Right ventricle myocardium superior (tissue), 1 donor: ENCODE results near the gene GOLGA8M. TPM values are rescaled to one million over a fixed set of nuclear protein-coding genes. Genes with fewer than 3 reads are reported as not detected.
"Not testable (repeated sequence)": the region's sequence is repeated elsewhere in the genome, so short reads cannot be mapped to it uniquely, and the experiment has no call there.

Experiments used
- ATAC-seq: fragments of 200-7000 bp; cut with Tn5 transposase; one replicate; pipeline ENCODE4 v1.9.1; 2020; ENCODE audit warnings: mild to moderate bottlenecking; ENCODE audit not compliant: poor library complexity
- DNase-seq: peaks from one replicate; pipeline ENCODE4 v3.0.0-alpha.2; 2020
- intact Hi-C: fragments of 100-400 bp; cut with DNase I; formaldehyde crosslinking; loops from one replicate; pipeline ENCODE4 v1.11.2; 2022
- long read RNA-seq: library from polyadenylated mRNA; unstranded; transcript quantifications from one replicate; pipeline ENCODE4 v2.0.0, GENCODE V29; 2021
- total RNA-seq: library from RNA; stranded (reverse); fragmentation: NEBNext Ultra II Directional; extraction: Animal tissue kit (Norgen Biotek cat#: 25700); gene quantifications from one replicate; pipeline ENCODE4 v1.2.1, GENCODE V29; 2021
- donor health status: DM: no; HTN: yes; CAD: no; lungs with severe emphysema.

GOLGA8M gene, protein sequence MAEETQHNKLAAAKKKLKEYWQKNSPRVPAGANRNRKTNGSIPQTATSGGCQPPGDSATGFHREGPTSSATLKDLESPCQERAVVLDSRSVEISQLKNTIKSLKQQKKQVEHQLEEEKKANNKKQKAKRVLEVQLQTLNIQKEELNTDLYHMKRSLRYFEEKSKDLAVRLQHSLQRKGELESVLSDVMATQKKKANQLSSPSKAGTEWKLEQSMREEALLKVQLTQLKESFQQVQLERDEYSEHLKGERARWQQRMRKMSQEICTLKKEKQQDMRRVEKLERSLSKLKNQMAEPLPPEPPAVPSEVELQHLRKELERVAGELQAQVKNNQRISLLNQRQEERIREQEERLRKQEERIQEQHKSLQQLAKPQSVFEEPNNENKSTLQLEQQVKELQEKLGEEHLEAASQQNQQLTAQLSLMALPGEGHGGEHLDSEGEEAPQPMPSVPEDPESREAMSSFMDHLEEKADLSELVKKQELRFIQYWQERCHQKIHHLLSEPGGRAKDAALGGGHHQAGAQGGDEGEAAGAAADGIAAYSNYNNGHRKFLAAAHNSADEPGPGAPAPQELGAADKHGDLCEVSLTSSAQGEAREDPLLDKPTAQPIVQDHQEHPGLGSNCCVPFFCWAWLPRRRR
- total RNA-seq = 1.2 TPM
- long read RNA-seq = 0 reads

GRCh38 chr15:28712270-28712669 is at the start of gene GOLGA8M:
Gene GOLGA8M (minus strand): TSS chr15:28712421. CDS start chr15:28712323, 98 bp downstream.
- ATAC-seq, DNase-seq, intact Hi-C loops: not testable (repeated sequence)

DNA sequence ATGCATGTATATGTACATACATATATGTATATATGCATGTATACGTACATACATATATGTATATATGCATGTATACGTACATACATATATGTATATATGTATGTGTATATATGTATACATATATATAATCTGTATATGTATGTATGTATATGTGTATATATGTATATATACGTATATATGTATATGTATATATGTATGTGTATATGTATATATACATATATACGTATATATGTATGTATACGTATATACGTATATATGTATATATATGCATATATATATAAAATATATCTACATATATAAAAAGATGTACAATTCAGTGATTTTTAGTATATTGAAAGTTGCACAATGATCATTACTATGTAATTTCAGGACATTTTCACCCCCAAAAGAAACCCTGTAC is 30.7 kb upstream of the GOLGA8M start:
- not testable (repeated sequence) for ATAC-seq

GRCh38 chr15:28738590-28739292 is 26.5 kb upstream of the GOLGA8M start:
- ATAC-seq, intact Hi-C loops, DNase-seq: not testable (repeated sequence)

More for the DNA sequence above, 30.7 kb upstream of the GOLGA8M start:
- intact Hi-C loops, DNase-seq: not testable (repeated sequence)

GRCh38 chr15:28738200-28738561 is 26.0 kb upstream of the GOLGA8M start:
- DNase-seq, intact Hi-C loops: not testable (repeated sequence)
- ATAC-seq = peak; percentile 55

GRCh38 chr15:28737521-28738199 is 25.4 kb upstream of the GOLGA8M start:
- ATAC-seq = peak; percentile 96
- DNase-seq = peak; percentile 71
- intact Hi-C loops = not testable (repeated sequence)

DNA sequence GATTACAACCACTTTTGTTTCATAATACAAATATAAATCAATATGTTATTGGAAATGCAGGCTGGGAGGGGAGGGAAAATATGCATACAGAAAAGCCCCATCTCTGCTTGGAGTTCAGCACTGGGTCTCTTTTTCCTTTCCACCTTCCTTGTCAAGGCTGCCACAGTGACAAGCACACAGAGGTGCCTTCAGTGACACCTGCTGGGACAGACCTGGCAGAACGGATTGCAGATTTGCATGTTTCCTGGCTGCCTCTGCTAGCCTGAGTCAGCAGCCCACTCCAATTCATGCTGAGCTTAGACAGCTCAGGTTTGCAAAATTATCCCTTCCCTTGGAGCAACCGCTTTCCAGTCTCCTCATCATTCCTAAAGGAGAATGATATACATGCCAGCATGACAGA is 15.8 kb upstream of the GOLGA8M start:
- intact Hi-C loops, ATAC-seq, DNase-seq: not testable (repeated sequence)

DNA sequence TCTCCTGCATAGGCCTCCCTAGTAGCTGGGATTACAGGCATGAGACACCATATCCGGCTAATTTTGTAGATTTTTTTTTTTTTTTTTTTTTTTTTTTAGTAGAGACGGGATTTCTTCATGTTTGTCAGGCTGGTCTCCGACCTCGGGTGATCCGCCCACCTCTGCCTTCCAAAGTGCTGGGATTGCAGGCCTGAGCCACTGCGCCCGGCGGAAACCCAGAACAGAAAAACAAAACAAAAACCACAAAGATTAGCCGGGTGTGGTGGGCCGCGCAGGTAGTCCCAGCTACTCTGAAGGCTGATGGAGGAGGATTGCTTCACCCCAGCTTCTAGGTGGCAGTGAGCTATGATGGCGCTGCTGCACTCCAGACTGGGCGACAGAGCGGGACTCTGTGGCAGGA is 14.8 kb upstream of the GOLGA8M start:
- ATAC-seq, intact Hi-C loops, DNase-seq: not testable (repeated sequence)

GRCh38 chr15:28726102-28726501 is 13.9 kb upstream of the GOLGA8M start:
- no peak for DNase-seq
- no peak for ATAC-seq
- intact Hi-C loops = no loop called here

DNA sequence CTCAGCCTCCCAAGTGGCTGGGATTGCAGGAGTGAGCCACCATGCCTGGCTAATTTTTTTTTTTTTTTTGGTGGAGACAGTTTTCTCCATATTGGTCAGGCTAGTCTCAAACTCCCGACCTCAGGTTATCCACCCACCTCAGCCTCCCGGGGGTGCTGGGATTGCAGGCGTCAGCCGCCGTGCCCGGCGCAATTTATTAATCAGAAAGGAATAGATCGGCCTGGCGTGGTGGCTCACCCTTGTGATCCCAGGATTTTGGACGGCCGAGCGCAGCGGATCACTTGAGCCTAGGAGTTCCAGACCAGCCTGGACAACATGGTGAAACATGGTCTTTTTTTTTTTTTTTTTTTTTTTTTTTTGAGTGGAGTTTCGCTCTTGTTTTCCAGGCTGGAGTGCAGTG is 13.3 kb upstream of the GOLGA8M start:
- no peak for ATAC-seq
- no peak for DNase-seq
- intact Hi-C loops = no loop called here

- intact Hi-C loops, DNase-seq, ATAC-seq: not testable (repeated sequence)
Observed at GRCh38 chr15:28723986-28724385, 11.8 kb upstream of the GOLGA8M start.

DNA sequence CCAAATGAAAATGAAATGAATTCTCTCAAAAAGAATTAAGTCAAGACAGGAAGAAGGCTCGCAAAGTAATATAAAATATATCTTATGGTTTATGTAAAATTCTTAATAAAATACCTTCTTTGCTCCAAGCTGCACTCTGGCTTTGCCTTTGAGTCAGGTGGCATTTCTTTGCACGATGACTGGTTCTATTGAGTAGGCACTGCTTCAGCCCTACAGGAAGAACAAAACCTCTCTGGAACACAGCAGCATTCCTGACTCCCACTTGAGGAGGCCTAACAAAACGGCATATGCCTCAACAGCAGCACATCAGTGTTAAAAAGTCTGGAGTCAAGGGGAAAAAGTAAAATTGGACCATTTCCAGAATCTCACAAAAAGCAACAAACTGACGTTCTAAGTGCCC is 7.4 kb upstream of the GOLGA8M start:
- intact Hi-C loops, DNase-seq, ATAC-seq: not testable (repeated sequence)

GRCh38 chr15:28718576-28718975 is 6.4 kb upstream of the GOLGA8M start:
- DNase-seq, intact Hi-C loops, ATAC-seq: not testable (repeated sequence)

GRCh38 chr15:28714176-28714575 is 2.0 kb upstream of the GOLGA8M start:
- intact Hi-C loops, DNase-seq, ATAC-seq: not testable (repeated sequence)

DNA sequence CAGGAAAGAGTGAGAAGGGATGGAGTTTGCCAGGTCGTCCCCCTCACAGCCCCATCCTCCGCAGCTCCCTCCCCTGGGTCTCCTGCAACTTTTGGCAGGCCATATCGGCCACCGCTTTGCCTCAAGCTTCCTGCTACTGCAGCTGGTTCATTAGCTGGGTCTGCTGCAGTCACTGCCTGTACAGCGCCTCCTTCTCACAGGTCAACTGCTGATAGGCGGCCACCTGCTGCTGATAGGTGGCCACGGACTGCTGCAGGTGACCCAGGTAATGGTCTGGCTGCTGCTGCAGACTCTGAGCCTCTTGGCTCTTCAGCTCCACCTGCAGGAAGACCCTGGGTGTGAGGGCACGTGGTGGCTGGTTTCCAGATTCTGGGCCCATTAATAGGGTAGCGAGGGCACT is 8.3 kb downstream of the GOLGA8M start:
- DNase-seq, intact Hi-C loops, ATAC-seq: not testable (repeated sequence)

DNA sequence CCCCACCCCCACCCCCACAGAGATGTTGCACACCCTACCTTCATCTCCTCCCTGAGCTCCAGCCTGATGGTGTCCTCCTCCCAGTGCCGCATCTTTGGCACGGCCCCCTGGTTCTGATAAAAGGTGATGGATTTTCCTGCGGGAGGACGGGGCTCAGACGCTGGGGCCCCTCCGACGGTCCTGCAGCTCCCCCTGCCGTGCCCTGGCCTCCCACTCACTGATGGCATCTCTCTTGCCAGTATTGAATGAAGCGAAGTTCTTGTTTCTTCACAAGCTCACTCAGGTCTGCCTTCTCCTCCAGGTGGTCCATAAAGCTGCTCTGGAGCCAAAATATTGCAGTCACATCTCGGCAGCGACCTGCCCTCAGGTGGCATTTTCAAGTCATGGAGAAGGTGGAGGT is 9.8 kb downstream of the GOLGA8M start:
- intact Hi-C loops, ATAC-seq, DNase-seq: not testable (repeated sequence)

- intact Hi-C loops, ATAC-seq, DNase-seq: not testable (repeated sequence)
Observed at GRCh38 chr15:28694006-28694751, 18.0 kb downstream of the GOLGA8M start.

DNA sequence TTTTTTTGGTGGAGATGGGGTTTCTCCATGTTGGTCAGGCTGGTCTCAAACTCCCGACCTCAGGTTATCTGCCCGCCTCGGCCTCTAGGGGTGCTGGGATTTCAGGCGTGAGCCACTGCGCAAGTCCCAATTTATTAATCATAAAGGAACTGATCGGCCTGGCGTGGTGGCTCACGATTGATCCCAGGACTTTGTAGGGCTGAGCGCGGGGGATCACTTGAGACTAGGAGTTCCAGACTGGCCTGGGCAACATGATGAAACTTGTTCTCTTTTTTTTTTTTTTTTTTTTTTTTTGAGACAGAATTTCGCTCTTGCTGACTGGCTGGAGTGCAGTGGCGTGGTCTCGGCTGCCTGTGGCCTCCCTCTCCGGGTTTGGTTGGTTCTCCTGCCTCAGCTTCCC is 19.2 kb downstream of the GOLGA8M start:
- DNase-seq, ATAC-seq, intact Hi-C loops: not testable (repeated sequence)

DNA sequence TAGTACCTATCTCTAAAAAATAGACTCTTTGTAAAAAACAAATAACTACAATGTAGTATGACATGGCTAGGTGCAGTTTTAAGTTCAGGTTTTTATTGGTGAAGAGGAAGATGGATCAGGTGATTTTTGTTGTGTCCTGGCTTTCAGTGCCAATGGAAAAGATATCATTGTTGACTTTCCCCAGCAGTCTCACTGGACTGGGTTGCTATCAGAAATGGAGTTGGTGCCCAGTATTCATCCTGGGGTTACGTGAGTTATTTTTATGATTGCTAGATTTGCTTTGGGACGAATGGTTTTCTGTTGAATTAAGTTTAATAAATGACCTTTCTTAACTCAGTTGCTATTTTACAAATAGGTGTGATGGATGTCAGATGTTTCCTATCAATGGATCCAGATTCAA is 38.7 kb downstream of the GOLGA8M start:
- ATAC-seq, intact Hi-C loops, DNase-seq: not testable (repeated sequence)
